Right lung (tissue), 5 donors: ENCODE results near the gene CIAO2B. TPM values are rescaled to one million over a fixed set of nuclear protein-coding genes. Genes with fewer than 3 reads are reported as not detected.

ENCODE experiments used
- DNase-seq, 2 donors: peaks; one replicate each; pipeline ENCODE4 v3.0.0-alpha.2; 2013
- polyA plus RNA-seq, 5 donors: library from polyadenylated mRNA; unstranded; fragments of 120-200 nt; gene quantifications; one replicate each; pipeline versions ENCODE4 v1.2.1 to v1.2.3, GENCODE V29; 2013; ENCODE audit warnings: inconsistent platforms in 1 of 5, low replicate concordance in 1 of 5; ENCODE audit not compliant: insufficient read length in 5 of 5, insufficient read depth in 1 of 5

CIAO2B gene
- polyA plus RNA-seq, 5 donors, result 65.0 to 98.6 (median 80.7) TPM

DNA sequence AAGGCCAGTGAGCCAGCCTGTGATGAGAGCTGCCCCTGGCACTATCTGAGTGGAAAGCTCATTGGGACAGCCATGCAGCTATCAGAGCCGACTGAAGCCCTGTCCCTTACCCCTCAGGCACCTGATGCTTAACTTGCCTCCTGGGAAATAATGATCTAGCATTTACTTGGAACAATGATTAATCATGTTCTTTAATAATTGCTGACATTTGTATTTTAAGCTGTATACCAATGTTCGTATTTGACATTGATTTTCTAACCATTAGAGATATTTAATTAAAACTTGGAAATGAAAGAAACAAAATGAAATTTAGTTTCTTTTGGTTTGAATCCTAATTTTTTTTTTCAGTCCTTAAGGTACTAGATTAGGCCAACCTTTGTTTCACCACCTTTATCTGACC is 43.4 kb downstream of the CIAO2B start:
- no peak for DNase-seq

DNA sequence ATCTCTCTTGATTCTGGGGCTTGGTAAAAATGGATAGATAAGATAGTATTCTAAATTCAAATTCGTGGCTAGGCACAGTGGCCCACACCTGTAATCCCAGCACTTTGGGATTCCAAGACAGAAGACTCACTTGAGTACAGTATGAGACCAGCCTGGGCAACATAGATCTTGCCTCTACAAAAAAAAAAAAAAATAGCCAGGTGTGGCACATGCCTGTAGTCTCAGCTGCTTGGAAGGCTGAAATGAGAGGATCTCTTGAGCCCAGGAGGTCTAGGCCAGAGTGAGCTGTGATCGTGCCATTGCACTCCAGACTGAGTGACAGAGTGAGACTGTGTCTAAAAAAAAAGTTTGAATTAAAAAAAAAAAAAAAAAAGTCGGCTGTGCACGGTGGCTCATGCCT is 44.6 kb downstream of the CIAO2B start:
- no peak for DNase-seq

DNA sequence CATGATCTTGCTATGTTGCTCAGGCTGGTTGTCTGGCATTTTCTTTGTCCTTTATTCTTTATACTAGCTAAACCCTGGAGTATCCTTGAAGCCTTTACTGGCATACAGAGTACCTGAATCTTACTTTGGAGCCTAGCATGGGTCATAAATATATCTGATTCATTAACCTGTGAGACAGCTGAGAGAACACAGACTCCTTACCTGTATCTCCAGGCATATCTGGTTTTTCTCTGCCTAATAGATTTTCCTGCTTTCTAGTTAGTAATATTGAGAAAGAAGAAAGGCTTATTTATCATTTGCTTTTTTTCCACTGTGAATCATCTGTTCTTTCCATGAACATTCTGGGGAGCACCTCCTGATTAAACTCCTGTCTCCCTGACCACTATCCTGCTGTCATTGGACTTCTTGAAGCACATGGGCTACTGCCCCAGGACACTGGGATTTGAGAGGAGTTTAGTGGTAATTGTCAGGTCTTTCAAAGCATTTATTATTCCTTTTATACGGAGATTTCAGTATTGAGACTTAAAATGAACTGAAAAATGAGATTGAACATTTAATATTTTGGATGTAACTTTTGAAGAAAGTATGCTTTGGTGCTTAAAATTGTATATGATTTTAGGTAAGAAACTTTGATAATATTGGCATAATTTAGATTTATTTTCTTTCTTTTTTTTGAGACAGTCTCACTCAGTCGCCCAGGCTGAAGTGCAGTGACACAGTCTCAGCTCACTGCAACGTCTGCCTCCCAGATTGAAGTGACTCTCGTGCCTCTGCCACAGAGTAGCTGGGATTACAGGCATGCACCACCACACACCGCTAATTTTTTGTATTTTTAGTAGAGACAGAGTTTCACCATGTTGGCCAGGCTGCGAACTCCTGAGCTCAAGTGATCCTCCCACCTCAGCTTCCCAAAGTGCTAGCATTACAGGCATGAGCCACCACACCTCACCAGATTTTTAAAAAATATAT is 45.3 kb downstream of the CIAO2B start:
- DNase-seq, result no peak

DNA sequence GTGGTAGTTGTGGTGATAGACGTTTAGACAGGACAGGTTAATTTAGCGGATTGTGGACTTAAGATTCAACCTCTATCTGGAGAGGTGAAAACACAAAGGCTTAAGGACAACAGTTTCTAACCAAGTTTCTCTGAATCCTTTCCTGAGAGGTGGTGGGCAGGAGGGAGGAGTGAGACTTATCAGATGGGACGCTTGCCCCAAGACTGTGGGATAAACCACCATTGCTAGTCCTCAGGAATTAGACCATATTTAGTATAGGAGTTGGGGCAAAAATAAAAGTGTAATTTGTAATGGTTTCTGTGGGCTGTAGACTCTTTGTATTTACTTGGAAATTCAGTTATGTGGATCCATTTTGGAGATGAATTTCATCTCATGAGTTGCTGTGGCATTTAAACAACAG is 47.3 kb downstream of the CIAO2B start:
- no peak for DNase-seq

DNA sequence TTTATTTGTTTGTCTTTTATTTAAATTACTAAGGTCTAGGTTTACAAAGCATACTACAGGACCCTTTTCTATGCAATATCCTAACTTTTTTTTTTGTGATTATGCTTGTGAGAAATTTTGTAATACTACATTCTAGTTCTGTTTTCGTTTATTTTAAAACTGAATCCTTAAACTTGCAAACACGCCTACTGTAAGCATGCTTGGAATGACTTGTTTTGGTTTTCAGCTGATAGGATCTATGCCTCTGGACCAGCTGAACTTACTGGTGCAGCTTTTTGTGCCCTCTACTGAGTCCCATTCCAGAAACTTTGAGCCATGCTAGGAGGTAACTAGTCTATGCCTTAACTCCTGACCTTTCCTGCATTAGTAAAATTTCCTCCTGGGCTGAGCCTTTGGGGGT is 47.9 kb downstream of the CIAO2B start:
- no peak for DNase-seq

DNA sequence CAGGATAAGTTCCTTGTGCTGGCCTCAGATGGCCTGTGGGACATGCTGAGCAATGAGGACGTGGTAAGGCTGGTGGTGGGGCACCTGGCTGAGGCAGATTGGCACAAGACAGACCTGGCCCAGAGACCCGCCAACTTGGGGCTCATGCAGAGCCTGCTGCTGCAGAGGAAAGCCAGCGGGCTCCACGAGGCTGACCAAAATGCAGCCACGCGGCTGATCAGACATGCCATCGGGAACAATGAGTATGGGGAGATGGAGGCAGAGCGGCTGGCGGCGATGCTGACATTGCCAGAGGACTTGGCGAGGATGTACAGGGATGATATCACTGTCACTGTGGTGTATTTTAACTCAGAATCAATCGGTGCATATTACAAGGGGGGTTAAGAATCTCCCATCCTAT is 48.7 kb downstream of the CIAO2B start:
- no peak for DNase-seq

DNA sequence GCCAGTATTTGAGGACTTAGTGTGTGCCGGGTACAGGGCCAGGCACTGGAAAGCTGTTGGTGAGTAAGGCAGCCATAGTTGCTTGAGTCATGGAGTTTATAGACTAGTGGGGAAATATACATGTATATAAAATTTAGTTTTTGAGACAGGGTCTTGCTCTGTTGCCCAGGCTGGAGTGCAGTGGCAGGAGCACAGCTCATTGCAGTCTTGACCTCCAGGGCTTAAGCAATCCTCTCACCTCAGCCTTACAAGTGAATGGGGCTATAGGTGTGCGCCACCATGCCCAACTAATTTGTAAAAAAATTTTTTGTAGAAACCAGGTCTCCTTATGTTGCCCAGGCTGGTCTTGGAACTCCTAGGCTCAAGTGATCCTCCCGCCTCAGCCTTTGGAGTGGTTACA is 51.5 kb downstream of the CIAO2B start:
- no peak for DNase-seq

Other genes with a start within 250 kb of the CIAO2B start
- gene CMTM4, start 237.7 kb downstream of the CIAO2B start, polyA plus RNA-seq, result 10 to 100 TPM; 21.1 to 36.4 (median 27.7) TPM
- 100 to 1,000 TPM; 114 to 161 (median 144) TPM for gene DYNC1LI2, start 182.8 kb downstream of the CIAO2B start, polyA plus RNA-seq
- under 1 TPM in 3 of 5 donors, not detected in 2; 0.05 to 0.23 (median 0.10) TPM for gene TERB1, start 132.8 kb downstream of the CIAO2B start, polyA plus RNA-seq
- 100 to 1,000 TPM in 1 of 5 donors, 10 to 100 TPM in 4; 62.2 to 105 (median 90.3) TPM for gene NAE1, start 103.4 kb downstream of the CIAO2B start, polyA plus RNA-seq
- gene CA7, start 90.0 kb downstream of the CIAO2B start, polyA plus RNA-seq, result under 1 TPM in 1 of 5 donors, not detected in 4; 0.06 TPM
- 1 to 10 TPM; 5.8 to 9.3 (median 8.9) TPM for gene PDP2, start 53.9 kb downstream of the CIAO2B start, polyA plus RNA-seq
- 10 to 100 TPM; 22.5 to 66.6 (median 37.7) TPM for gene CDH16, start 15.5 kb downstream of the CIAO2B start, polyA plus RNA-seq
- 10 to 100 TPM in 2 of 5 donors, 1 to 10 TPM in 3; 6.7 to 10.7 (median 9.6) TPM for gene RRAD, start 8.9 kb downstream of the CIAO2B start, polyA plus RNA-seq
- 10 to 100 TPM; 30.8 to 37.9 (median 36.0) TPM for gene CES2, start 1.1 kb upstream of the CIAO2B start, polyA plus RNA-seq
- gene CES3, start 26.9 kb upstream of the CIAO2B start, polyA plus RNA-seq, result 1 to 10 TPM; 4.0 to 5.6 (median 4.2) TPM
- 10 to 100 TPM in 1 of 5 donors, 1 to 10 TPM in 4; 6.2 to 11.9 (median 7.3) TPM for gene CES4A, start 54.2 kb upstream of the CIAO2B start, polyA plus RNA-seq
- gene CBFB, start 94.7 kb upstream of the CIAO2B start, polyA plus RNA-seq, result 10 to 100 TPM; 55.5 to 65.8 (median 61.0) TPM
- gene PHAF1, start 175.5 kb upstream of the CIAO2B start, polyA plus RNA-seq, result 10 to 100 TPM; 21.1 to 25.8 (median 23.0) TPM
- gene B3GNT9, start 216.6 kb upstream of the CIAO2B start, polyA plus RNA-seq, result 10 to 100 TPM; 16.4 to 30.4 (median 18.7) TPM
- gene TRADD, start 225.5 kb upstream of the CIAO2B start, polyA plus RNA-seq, result 10 to 100 TPM in 2 of 5 donors, 1 to 10 TPM in 3; 5.0 to 12.0 (median 7.0) TPM
- gene FBXL8, start 225.6 kb upstream of the CIAO2B start, polyA plus RNA-seq, result 1 to 10 TPM; 1.5 to 4.0 (median 3.6) TPM
- gene HSF4, start 230.3 kb upstream of the CIAO2B start, polyA plus RNA-seq, result 1 to 10 TPM; 3.6 to 5.9 (median 4.4) TPM
- 10 to 100 TPM in 4 of 5 donors, 1 to 10 TPM in 1; 9.5 to 17.9 (median 17.0) TPM for gene NOL3, start 236.1 kb upstream of the CIAO2B start, polyA plus RNA-seq
- gene MATCAP1, start 249.6 kb upstream of the CIAO2B start, polyA plus RNA-seq, result 10 to 100 TPM; 50.9 to 64.6 (median 53.7) TPM